Skeletal muscle satellite cell (primary cell): Measurements from ENCODE around the gene SRMS.
A peak's percentile ranks its signal among the peaks of the same experiment; 100 is the strongest.
"Not testable (repeated sequence)": the region's sequence is repeated elsewhere in the genome, so short reads cannot be mapped to it uniquely, and the experiment has no call there.

Experiments used
- H3K27me3 ChIP-seq: 2 replicates; pipeline ENCODE4 v1.7.0; 2013; ENCODE audit warnings: low read length; ENCODE audit not compliant: control insufficient read depth, insufficient read depth
- H3K36me3 ChIP-seq: 2 replicates; pipeline ENCODE4 v1.7.0; 2013; ENCODE audit warnings: mild to moderate bottlenecking, control low read depth, low read length; ENCODE audit not compliant: insufficient read depth
- H3K4me1 ChIP-seq: 2 replicates; pipeline ENCODE4 v1.7.0; 2013; ENCODE audit warnings: low read length; ENCODE audit not compliant: control insufficient read depth, insufficient read depth
- H3K4me2 ChIP-seq: 2 replicates; pipeline ENCODE4 v1.7.0; 2013; ENCODE audit warnings: mild to moderate bottlenecking, low read length
- H3K4me3 ChIP-seq: 2 replicates; pipeline ENCODE4 v1.7.0; 2013; ENCODE audit warnings: low read length
- H3K9ac ChIP-seq: 2 replicates; pipeline ENCODE4 v1.7.0; 2013; ENCODE audit warnings: mild to moderate bottlenecking, low read depth, low read length, moderate library complexity
- H3K9me3 ChIP-seq: replicated peaks from 2 replicates; pipeline ENCODE4 v1.7.0; 2013; ENCODE audit warnings: mild to moderate bottlenecking, control low read depth, low read length

The SRMS gene

DNA sequence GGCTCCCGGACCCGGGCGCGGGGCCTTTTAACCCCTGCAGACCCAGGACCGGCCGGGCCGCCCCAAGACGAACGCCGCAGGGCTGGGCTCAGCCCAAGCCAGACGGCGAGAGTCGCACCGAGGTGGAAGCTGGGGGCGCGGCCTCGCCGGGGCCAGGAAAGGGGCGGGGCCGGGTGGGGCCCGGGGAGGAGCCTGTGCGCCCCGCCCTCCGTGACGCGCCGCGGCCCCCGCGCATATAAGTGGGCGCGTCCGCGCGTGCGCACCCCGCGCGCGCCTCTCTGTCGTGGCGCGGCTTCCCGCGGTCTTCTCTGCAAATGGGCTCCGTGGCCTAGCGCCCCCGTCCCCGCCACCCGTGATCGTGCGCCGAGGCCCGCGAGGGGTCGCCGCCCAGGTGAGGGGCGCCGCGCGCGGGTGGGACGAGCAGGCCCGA is 27.0 kb downstream of the SRMS start, which contains the start of gene PPDPF:
Gene PPDPF, plus strand, starts transcription at position 262 of the 430 bp plus-strand sequence. CDS start 544 bp downstream, outside the sequence.
- Histone ChIP-seq H3K9me3 (no peaks in the 10 kb centered on the region), H3K4me1 (peaks cover 13% of the 10 kb centered on the region), H3K4me3 (peak within 1 kb of the TSS; percentile 91), H3K9ac (peak within 1 kb of the TSS; percentile 98), H3K36me3 (peaks cover 26% of the 10 kb centered on the region), H3K27me3 (no peaks in the 10 kb centered on the region), H3K4me2 (peak within 1 kb of the TSS; percentile 98)

DNA sequence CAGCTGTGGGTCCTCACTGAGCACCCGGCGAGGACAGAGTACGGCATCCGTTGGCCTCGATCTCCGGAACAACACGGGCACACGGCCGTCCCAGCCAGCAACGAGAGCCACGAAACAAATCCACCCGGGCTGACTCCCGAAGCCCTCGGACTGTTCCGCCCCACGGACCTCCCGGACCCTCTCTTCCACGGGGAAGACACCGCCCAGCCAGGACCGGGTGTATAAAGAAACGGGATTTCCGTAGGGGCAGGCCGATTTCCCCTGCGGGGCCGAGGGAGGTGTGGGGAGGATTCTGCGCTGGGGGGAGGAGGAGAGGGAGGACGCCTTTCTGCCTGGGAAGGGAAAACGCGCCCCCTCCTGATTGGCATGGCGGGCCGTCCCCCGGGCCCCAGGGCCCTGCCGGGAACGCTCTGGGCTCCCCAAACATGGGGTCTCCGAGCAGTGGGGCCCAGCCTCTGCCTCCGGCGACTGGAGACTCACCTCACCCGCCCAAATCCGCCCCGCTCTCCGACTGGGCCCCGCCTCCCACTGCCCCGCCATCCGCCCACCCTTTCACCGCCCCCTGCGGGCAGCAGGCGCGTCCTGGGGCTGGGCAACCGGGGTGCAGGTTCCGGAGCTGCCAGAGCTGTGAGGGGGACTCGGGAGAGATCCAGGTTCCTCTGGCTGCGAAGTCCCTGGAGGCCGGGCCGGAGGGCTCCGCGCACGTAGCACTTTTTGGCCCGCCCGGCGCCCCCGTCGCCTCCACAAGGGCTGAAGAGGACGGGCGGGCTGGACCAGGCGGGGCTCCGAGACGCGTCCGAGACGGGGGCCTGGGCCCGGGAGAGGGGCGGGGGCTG is 27.7 kb downstream of the SRMS start:
- H3K36me3 ChIP-seq = peaks cover 26% of the 10 kb centered on the region
- no peaks in the 10 kb centered on the region for H3K27me3 ChIP-seq
- peak overlapping the region; percentile 98 for H3K9ac ChIP-seq
- H3K4me3 ChIP-seq = peak overlapping the region; percentile 91
- H3K4me1 ChIP-seq = peaks cover 13% of the 10 kb centered on the region
- peak overlapping the region; percentile 75 for H3K4me2 ChIP-seq
- no peaks in the 10 kb centered on the region for H3K9me3 ChIP-seq

DNA sequence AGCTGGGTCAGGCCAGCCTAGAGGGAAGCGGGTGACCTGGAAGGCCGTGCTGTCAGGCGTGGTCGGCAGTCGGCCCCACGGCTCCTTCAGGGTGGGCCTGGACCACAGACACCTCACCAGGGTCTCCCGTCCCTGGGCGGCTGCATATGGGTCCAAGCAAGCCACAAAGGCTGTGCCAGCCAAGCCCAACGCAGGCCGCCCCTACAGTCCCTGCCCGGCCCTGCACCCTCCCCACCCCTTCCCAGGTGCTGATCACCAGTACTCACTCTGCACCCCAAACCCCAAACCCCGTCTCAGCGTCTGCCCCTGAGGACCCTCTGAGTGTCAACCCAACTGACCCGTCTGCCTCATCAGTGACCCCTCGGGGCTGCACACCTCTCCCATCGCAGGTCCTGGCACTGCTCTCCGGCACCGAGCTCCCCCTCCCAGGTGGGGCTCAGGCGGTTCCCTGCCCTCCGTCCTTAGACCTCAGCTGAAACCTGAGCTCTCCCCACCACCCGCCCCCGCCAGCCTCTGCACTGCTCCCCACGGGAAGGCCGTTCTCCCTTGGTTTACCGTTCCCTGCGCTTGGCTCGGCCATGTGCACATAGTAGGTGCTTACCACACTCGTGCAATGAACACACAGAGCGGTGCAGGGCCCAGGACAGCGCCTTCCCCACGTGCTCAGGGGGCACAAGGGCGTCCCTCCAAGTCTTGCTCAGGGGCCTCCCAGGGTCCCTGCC is 28.4 kb downstream of the SRMS start:
- Histone ChIP-seq H3K9me3 (no peaks in the 10 kb centered on the region), H3K4me2 (peak overlapping the region; percentile 75), H3K4me1 (peaks cover 13% of the 10 kb centered on the region), H3K36me3 (peaks cover 26% of the 10 kb centered on the region), H3K4me3 (peak overlapping the region; percentile 91), H3K27me3 (peaks cover 4% of the 10 kb centered on the region), H3K9ac (peak overlapping the region; percentile 98)

DNA sequence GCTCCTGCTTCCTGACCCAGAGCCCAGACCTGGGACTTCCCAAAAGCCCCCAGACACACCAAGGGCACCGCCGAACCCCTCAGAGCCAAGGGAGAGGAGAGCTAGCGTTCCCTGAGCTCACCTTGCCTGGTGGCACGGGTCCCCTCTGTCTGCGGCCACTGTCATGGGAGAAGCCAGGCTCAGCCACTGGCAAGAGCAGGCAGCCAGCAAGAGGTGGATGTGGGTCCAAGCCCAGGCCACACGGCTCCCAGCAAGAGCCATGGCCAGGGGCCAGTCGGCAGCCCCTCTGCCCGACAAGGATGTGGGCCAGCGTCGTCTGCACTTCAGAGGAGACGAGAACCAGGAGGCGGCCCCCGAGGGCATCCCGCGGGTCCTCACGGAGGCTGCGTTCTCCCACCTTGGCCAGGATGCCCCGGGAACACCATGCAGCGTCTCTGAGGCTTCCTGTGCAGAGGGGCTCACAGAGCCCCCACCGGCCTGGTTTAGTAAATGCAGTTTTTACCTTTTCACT is 29.1 kb downstream of the SRMS start:
- Histone ChIP-seq H3K4me3 (no peak overlapping the region), H3K36me3 (peaks cover 22% of the 10 kb centered on the region), H3K9me3 (no peaks in the 10 kb centered on the region), H3K27me3 (peaks cover 4% of the 10 kb centered on the region), H3K4me2 (no peak overlapping the region), H3K4me1 (peaks cover 13% of the 10 kb centered on the region), H3K9ac (no peak overlapping the region)

DNA sequence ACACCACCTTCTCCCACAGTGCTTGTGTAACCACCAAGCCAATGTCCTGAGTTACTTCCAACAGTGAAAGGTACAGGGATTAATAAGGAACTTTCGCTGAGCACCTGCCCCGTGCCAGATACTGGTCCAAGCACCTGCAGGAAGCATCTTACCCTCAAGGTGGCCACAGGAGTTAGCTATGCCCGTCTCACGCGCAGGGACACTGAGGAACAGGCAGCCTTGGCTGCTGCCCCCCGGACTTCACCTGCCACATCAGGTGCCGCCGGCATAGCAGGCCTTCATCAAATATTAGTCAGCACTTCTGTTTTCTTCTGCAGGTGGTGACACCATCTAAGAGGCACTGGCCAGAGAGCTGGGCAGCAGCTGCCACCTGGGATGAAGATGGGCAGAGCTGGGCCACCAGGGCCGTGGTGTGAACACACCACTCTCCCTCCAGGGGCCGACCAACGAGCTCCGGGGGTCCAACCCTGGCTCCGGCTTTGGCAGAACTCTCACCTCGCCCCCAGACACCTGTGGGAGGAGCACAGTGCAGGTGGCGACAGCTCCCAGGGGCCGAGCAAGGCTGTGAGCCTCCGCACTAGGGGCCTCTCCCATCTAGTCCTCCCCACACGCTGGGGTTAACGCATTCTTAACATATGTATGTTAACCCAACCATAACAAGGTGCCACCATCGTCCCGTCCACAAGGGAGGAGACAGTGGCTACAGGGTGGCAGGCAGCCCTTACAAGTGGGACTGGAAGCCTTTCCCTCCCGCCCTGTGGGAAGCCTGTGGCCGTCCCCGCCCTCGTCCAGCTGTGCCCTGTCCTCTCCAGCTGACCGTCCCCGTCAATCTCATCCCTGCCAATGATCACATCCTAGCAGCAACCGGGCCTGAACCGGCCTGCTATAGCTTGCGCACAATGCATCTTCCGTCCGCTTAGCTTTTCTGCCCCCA is 29.9 kb downstream of the SRMS start:
- peaks cover 15% of the 10 kb centered on the region for H3K36me3 ChIP-seq
- H3K4me3 ChIP-seq = no peak overlapping the region
- H3K9ac ChIP-seq = no peak overlapping the region
- peaks cover 13% of the 10 kb centered on the region for H3K4me1 ChIP-seq
- peaks cover 7% of the 10 kb centered on the region for H3K27me3 ChIP-seq
- H3K4me2 ChIP-seq = no peak overlapping the region
- H3K9me3 ChIP-seq = no peaks in the 10 kb centered on the region

DNA sequence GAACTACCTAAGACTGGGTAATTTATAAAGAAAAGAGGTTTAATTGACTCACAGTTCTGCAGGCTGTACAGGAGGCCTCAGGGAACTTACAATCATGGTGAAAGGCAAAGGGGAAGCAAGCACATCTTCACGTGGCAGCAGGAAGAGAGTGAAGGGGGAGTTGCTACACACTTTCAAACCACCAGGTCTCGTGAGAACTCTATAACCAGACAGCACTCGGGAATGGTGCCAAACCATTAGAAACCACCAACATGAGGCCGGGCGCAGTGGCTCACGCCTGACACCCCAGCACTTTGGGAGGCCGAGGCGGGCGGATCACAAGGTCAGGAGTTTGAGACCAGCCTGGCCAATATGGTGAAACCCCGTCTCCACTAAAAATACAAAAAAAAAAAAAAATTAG is 33.0 kb downstream of the SRMS start:
- H3K9ac ChIP-seq, H3K4me3 ChIP-seq, H3K4me1 ChIP-seq, H3K4me2 ChIP-seq, H3K36me3 ChIP-seq, H3K9me3 ChIP-seq: not testable (repeated sequence)
- H3K27me3 ChIP-seq = peaks cover 12% of the 10 kb centered on the region

DNA sequence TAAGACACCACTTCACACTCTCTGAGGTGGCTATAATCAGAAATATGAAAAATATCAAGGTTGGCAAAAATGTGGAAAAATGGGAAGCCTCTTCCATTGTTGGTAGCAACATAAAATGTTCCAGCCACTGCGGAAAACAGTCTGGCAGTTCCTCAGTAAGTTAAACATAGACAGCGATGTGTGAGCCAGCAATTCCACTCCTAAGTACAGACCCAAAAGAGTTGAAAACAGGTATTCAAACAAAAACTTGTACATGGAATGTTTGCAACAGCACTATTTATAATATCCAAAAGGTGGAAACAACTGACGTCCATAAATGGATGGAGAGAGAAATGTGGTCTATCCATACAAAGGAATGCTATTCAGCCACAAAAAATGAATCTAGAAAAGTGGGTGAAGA is 34.3 kb downstream of the SRMS start:
- no peak overlapping the region for H3K4me2 ChIP-seq
- no peaks in the 10 kb centered on the region for H3K4me1 ChIP-seq
- H3K9me3 ChIP-seq = no peaks in the 10 kb centered on the region
- H3K9ac ChIP-seq = no peak overlapping the region
- no peak overlapping the region for H3K4me3 ChIP-seq
- H3K36me3 ChIP-seq = no peaks in the 10 kb centered on the region
- peaks cover 16% of the 10 kb centered on the region for H3K27me3 ChIP-seq

DNA sequence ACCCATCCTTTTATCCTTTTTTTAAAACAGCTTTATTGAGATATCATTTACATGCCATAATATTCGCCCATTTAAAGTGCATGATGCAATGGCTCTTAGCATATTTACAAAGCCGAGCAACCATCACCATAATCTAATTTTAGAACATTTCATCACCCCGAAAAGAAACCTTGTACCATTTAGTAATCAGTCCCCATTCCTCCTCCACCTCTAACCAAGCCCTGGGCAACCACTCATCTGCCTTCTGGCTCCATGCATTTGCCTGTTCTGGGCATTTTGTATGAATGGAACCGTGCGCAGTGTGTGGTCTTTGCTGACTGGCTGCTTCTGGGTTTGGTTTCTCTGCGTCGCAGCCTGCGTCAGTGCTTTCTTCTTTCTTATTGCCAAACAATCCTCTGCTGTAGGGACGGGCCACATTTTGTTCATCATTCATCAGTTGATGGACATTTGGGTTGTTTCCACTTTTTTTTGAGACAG is 38.4 kb downstream of the SRMS start:
- Histone ChIP-seq H3K4me1 (no peaks in the 10 kb centered on the region), H3K4me3 (no peak overlapping the region), H3K9me3 (no peaks in the 10 kb centered on the region), H3K4me2 (no peak overlapping the region), H3K27me3 (peaks cover 33% of the 10 kb centered on the region), H3K9ac (no peak overlapping the region), H3K36me3 (no peaks in the 10 kb centered on the region)

DNA sequence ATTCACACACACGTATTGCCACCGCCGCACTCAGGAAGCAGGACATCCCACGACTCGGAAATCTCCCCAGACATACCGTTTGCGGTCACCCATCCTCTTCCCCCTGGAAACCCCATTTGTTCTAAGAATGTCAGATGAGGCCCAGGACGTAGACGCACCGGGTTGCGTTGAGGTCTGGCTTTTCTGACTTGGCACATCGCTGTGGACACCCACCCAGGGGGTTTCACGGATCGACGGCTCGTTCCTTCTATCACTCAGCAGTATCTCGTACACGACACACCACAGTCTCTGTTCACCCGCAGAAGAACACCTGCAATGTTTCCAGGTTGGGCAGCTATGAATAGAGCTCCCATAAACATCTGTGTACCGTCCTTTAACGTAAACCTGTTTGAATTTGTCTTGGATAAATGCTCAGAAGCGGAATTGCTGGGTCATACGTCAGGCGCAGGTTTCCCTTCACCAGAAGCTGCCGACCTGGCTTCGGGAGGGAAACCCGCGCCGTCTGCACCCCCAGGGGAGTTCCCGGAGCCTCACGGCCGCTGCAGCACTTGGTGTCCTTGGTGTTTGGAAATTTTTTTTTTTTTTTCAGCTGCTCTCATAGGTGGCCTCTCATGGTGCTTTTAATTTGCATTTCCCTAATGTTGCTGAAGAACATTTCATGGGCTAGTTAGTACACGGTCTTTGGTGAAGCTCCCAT is 39.3 kb downstream of the SRMS start:
- Histone ChIP-seq H3K9ac (no peak overlapping the region), H3K36me3 (no peaks in the 10 kb centered on the region), H3K4me1 (no peaks in the 10 kb centered on the region), H3K9me3 (no peaks in the 10 kb centered on the region), H3K4me2 (no peak overlapping the region), H3K4me3 (no peak overlapping the region), H3K27me3 (peaks cover 41% of the 10 kb centered on the region)

DNA sequence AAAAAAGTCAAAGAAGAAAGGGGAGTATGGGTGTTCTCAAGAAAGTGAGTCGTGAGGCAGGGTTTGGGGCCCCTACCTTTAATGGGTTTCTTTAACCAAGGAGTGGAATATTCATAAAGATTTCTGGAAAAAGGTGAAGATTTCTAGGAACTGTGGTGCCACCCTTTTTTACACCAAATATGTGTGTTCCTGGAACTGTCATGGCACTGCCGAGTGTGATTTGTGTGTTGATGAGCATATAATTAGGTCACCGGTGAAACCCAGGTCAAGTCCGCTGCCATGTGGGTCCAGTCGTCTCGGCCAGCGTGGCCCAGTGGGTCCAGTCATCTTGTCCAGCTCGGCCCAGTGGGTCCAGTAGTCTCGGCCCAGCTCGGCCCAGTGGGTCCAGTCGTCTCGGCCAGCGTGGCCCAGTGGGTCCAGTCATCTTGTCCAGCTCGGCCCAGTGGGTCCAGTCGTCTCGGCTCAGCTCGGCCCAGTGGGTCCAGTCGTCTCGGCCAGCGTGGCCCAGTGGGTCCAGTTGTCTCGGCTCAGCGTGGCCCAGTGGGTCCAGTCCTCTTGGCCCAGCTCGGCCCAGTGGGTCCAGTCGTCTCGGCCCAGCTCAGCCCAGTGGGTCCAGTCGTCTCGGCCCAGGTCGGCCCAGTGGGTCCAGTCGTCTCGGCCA is 40.3 kb downstream of the SRMS start:
- Histone ChIP-seq H3K9ac (no peak overlapping the region), H3K36me3 (no peaks in the 10 kb centered on the region), H3K4me1 (no peaks in the 10 kb centered on the region), H3K4me3 (no peak overlapping the region), H3K27me3 (peaks cover 43% of the 10 kb centered on the region), H3K4me2 (no peak overlapping the region), H3K9me3 (no peaks in the 10 kb centered on the region)
